ENCODE results near the gene BAIAP3. TPM values are rescaled to one million over a fixed set of nuclear protein-coding genes. Genes with fewer than 3 reads are reported as not detected.
A peak's percentile ranks its signal among the peaks of the same experiment; 100 is the strongest.
"Not testable (repeated sequence)": the region's sequence is repeated elsewhere in the genome, so short reads cannot be mapped to it uniquely, and the experiment has no call there.

BAIAP3 gene
- polyA plus RNA-seq, 1 donor = 8.1 TPM

DNA sequence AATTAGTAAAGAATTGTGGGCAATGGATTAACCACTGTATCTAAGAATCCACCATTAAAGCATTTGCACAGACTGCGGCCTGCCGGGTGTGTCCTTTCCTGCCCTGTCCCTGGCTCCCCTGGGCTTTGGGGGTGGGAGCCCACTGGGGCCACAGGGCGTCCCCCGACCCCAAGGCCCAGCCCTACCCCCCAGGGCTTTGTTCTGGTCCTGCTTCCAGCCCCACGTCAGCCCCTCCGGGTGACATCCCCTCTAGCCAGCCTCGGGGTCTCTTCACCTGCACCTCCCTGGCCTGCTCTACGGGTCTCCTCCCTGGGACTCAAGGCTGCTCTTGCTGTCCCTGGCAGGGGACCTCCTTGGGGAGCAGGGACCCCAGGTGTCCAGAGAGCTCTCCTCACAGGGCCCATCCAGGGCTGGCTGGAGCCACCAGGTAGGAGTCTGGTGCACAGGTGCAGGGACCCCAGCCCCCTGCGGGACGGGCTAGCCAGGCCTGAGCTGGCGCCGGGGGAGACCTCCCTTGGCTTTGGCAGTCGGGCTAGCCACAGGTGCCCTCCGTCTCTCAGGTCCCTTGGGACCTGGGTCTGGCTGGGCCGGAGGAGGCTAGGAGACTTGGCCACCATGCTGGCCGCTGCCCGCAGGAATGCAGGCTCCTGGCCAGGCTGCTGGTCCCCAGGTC lies 6.4 kb upstream of the BAIAP3 start:
- Histone ChIP-seq H3K36me3 (ENCODE audit: control insufficient read depth, insufficient read depth, low read length) (peaks cover 32% of the 10 kb centered on the region), H3K27ac (ENCODE audit: low read length) (no peak overlapping the region)

DNA sequence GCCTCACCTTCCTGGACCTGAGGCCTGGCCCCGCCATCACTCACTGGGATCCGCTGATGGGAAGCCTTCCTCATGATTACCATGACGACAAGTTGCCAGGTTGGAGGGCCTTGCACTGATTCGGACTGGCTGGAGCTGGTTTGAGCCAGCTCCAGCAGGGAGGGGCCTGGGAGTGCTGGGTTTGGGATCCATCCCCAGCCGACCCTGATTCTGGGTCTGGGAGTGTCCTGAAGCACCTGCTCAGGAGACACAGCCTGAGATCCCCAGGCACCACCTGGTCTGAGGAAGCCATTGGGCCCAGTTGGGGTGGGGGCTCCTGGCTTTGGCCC lies 5.9 kb upstream of the BAIAP3 start:
- Histone ChIP-seq H3K27ac (ENCODE audit: low read length) (no peak overlapping the region), H3K4me1 (ENCODE audit: control insufficient read depth, insufficient read depth, low read length) (peaks cover 17% of the 10 kb centered on the region), H3K27me3 (ENCODE audit: control insufficient read depth, insufficient read depth, low read length) (peaks cover 25% of the 10 kb centered on the region), H3K4me3 (ENCODE audit: low read length) (no peak overlapping the region), H3K9me3 (ENCODE audit: control insufficient read depth, low read depth, low read length) (peaks cover 12% of the 10 kb centered on the region), H3K36me3 (ENCODE audit: control insufficient read depth, insufficient read depth, low read length) (peaks cover 30% of the 10 kb centered on the region)
- no CpG with 5 or more reads among the region's 5 CpGs for WGBS (ENCODE audit: insufficient coverage, low lambda C conversion rate)
- no peak for DNase-seq

More for the DNA sequence above, 6.4 kb upstream of the BAIAP3 start:
- Histone ChIP-seq H3K9me3 (ENCODE audit: control insufficient read depth, low read depth, low read length) (peaks cover 8% of the 10 kb centered on the region), H3K4me3 (ENCODE audit: low read length) (no peak overlapping the region), H3K27me3 (ENCODE audit: control insufficient read depth, insufficient read depth, low read length) (peaks cover 20% of the 10 kb centered on the region), H3K4me1 (ENCODE audit: control insufficient read depth, insufficient read depth, low read length) (peaks cover 12% of the 10 kb centered on the region)
- WGBS (ENCODE audit: insufficient coverage, low lambda C conversion rate) = no CpG with 5 or more reads among the region's 17 CpGs
- no peak for DNase-seq

- DNase-seq = not testable (repeated sequence)
These were observed 5.3 kb upstream of the BAIAP3 start for GRCh38 chr16:1328136-1328535.

GRCh38 chr16:1328961-1329360 lies 4.5 kb upstream of the BAIAP3 start:
- H3K9me3 ChIP-seq (ENCODE audit: control insufficient read depth, low read depth, low read length) = peaks cover 20% of the 10 kb centered on the region
- not testable (repeated sequence) for DNase-seq; H3K27ac ChIP-seq (ENCODE audit: low read length); H3K4me3 ChIP-seq (ENCODE audit: low read length)
- H3K4me1 ChIP-seq (ENCODE audit: control insufficient read depth, insufficient read depth, low read length) = peaks cover 22% of the 10 kb centered on the region
- peaks cover 19% of the 10 kb centered on the region for H3K36me3 ChIP-seq (ENCODE audit: control insufficient read depth, insufficient read depth, low read length)
- H3K27me3 ChIP-seq (ENCODE audit: control insufficient read depth, insufficient read depth, low read length) = peaks cover 36% of the 10 kb centered on the region
- no CpG with 5 or more reads among the region's 10 CpGs for WGBS (ENCODE audit: insufficient coverage, low lambda C conversion rate)

More at GRCh38 chr16:1328136-1328535, 5.3 kb upstream of the BAIAP3 start:
- H3K4me3 ChIP-seq (ENCODE audit: low read length); H3K27ac ChIP-seq (ENCODE audit: low read length): not testable (repeated sequence)
- Histone ChIP-seq H3K27me3 (ENCODE audit: control insufficient read depth, insufficient read depth, low read length) (peaks cover 30% of the 10 kb centered on the region), H3K36me3 (ENCODE audit: control insufficient read depth, insufficient read depth, low read length) (peaks cover 28% of the 10 kb centered on the region), H3K9me3 (ENCODE audit: control insufficient read depth, low read depth, low read length) (peaks cover 16% of the 10 kb centered on the region), H3K4me1 (ENCODE audit: control insufficient read depth, insufficient read depth, low read length) (peaks cover 22% of the 10 kb centered on the region)
- WGBS (ENCODE audit: insufficient coverage, low lambda C conversion rate) = 73% methylated on average over 2 of the region's 20 CpGs

DNA sequence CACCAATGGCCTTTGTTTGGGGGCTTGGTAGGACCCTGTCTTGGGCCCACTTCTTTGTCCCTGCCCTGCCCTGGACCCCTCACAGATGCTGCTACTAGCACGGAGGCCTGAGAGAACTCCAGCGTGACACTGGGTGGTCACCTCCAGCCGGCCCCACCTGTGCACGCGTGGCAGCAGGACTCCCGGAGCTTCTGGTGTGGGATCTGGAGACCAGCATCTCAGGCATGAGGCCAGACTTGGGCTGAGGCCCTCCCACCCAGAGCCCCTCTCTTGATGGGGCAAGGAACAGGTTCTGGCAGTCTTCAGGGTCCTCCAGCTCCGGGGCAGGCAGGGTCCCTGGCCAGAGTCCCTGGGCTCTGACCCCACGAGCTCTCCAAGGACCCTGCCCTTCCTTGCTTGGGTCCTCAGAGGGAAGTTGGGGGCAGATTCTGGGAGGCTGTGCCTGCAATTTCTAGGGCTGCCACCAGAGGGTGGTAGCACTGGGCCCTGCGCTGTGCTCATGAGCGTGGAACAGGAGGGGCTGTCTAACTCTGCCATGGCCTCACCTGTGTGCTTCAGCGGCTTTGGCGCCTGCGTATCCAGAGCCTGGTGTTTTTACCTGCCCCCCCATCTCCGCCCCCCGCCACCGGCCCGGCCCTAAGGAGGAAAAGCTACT lies 3.1 kb upstream of the BAIAP3 start:
- Histone ChIP-seq H3K4me3 (ENCODE audit: low read length) (no peak overlapping the region), H3K27me3 (ENCODE audit: control insufficient read depth, insufficient read depth, low read length) (peaks cover 50% of the 10 kb centered on the region), H3K4me1 (ENCODE audit: control insufficient read depth, insufficient read depth, low read length) (peaks cover 26% of the 10 kb centered on the region), H3K9me3 (ENCODE audit: control insufficient read depth, low read depth, low read length) (peaks cover 28% of the 10 kb centered on the region), H3K36me3 (ENCODE audit: control insufficient read depth, insufficient read depth, low read length) (peaks cover 6% of the 10 kb centered on the region), H3K27ac (ENCODE audit: low read length) (no peak overlapping the region)
- WGBS (ENCODE audit: insufficient coverage, low lambda C conversion rate) = no CpG with 5 or more reads among the region's 17 CpGs
- no peak for DNase-seq

GRCh38 chr16:1330931-1331711 lies 2.3 kb upstream of the BAIAP3 start:
- Histone ChIP-seq H3K9me3 (ENCODE audit: control insufficient read depth, low read depth, low read length) (peaks cover 28% of the 10 kb centered on the region), H3K27ac (ENCODE audit: low read length) (no peak overlapping the region), H3K4me3 (ENCODE audit: low read length) (peak overlapping the region; percentile 5), H3K4me1 (ENCODE audit: control insufficient read depth, insufficient read depth, low read length) (peaks cover 26% of the 10 kb centered on the region), H3K36me3 (ENCODE audit: control insufficient read depth, insufficient read depth, low read length) (no peaks in the 10 kb centered on the region), H3K27me3 (ENCODE audit: control insufficient read depth, insufficient read depth, low read length) (peaks cover 58% of the 10 kb centered on the region)
- WGBS (ENCODE audit: insufficient coverage, low lambda C conversion rate) = no CpG with 5 or more reads among the region's 22 CpGs
- no peak for DNase-seq

DNA sequence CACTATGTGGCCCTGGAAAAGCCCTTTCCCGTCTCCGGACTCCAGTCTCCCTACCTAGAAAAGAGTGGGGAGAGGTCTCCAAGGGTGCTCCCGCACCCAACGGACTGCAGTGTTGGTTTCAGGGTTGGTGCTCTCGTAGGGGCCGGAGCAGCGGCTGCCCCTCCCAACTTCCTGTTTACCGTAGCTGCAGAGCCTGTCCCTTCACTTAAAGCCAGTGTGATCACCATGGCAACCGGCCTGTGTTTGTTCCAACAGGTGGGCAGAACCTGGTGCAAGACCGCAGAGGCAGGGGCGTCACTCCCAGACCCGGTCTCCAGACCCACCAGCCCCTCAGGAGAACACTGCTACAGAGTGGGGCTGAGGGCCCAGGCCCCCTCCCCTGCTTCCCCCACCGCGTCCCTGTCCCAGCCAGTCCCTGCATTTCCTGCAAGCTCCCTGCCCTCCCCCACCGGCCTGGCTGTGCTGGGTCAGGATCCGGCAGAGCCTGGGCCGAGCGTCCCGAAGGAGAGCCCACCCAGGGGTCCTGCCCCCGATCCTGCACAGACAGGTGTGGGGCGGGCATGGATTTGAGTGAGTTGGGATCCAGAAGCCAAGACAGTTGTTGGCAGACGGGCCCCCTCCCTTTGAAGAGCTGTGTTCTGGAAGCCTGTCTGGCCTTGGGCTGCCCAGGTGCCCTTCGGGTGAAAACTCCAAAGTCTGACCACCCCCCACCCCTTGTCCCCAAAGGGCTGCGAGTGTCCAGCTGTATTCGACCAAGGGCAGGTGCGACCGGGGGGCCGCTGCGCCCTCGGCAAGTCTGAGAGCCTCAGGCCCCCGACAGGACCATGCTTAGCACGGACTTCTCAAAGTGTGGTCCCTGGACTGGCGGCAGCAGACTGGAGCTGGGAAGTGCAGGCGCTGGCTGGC lies 1.5 kb upstream of the BAIAP3 start:
- H3K9me3 ChIP-seq (ENCODE audit: control insufficient read depth, low read depth, low read length) = peaks cover 28% of the 10 kb centered on the region
- H3K27me3 ChIP-seq (ENCODE audit: control insufficient read depth, insufficient read depth, low read length) = peaks cover 65% of the 10 kb centered on the region
- WGBS (ENCODE audit: insufficient coverage, low lambda C conversion rate) = no CpG with 5 or more reads among the region's 34 CpGs
- peaks cover 26% of the 10 kb centered on the region for H3K4me1 ChIP-seq (ENCODE audit: control insufficient read depth, insufficient read depth, low read length)
- peak; percentile 68 to 81 for DNase-seq
- no peak overlapping the region for H3K27ac ChIP-seq (ENCODE audit: low read length)
- H3K36me3 ChIP-seq (ENCODE audit: control insufficient read depth, insufficient read depth, low read length) = no peaks in the 10 kb centered on the region
- H3K4me3 ChIP-seq (ENCODE audit: low read length) = peak overlapping the region; percentile 15

- no peak overlapping the region for H3K27ac ChIP-seq (ENCODE audit: low read length)
- no peak overlapping the region for H3K4me3 ChIP-seq (ENCODE audit: low read length)
- H3K9me3 ChIP-seq (ENCODE audit: control insufficient read depth, low read depth, low read length) = peaks cover 28% of the 10 kb centered on the region
- WGBS (ENCODE audit: insufficient coverage, low lambda C conversion rate) = no CpG with 5 or more reads among the region's 26 CpGs
- H3K36me3 ChIP-seq (ENCODE audit: control insufficient read depth, insufficient read depth, low read length) = no peaks in the 10 kb centered on the region
- DNase-seq = no peak
- H3K27me3 ChIP-seq (ENCODE audit: control insufficient read depth, insufficient read depth, low read length) = peaks cover 69% of the 10 kb centered on the region
- H3K4me1 ChIP-seq (ENCODE audit: control insufficient read depth, insufficient read depth, low read length) = peaks cover 26% of the 10 kb centered on the region
These were observed 762 bp upstream of the BAIAP3 start for GRCh38 chr16:1332618-1333148.

DNA sequence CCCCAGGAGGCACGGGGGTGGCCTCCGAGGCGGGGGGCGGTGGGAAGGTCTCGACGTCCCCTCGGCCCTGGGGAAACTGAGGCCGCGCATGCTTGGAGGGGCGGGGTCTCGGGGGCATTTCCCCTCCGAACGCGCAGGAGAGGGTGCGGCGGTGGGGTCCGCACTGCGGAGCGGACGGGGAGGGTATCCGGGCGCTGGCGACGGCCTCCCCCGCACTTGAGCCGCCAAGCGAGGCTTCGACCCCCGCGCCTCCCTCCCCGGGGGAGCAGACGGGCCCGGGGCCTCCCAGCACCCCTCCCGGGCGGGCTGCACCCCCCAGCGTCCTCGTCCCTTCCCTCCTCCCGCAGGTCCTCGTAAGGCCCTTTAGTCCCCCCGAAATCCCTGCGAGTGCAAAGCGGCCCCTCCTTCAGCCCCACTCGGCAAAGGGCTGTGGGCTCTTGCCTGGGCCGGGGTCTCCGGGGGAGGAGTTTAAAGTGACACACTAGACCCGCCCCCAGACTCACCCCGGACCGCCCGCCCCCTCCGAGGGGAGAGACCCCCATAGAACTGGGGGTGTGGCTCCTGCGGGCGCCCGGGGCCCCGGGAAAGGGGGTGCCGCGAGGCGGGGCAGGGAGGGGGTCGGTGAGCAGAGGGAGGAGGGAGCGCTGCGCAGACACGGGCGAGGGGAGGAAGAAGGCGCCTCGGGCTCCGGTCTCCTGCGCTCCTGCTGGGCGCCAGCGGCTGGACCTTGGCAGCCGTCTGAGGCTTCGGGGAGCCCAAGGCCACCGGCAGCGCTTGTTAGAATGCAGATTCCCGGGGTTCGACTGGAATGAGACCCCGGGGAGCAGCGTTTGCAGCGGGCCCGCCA lies 632 bp downstream of the BAIAP3 start:
- no peak for DNase-seq
- no peak overlapping the region for H3K4me3 ChIP-seq (ENCODE audit: low read length)
- H3K36me3 ChIP-seq (ENCODE audit: control insufficient read depth, insufficient read depth, low read length) = no peaks in the 10 kb centered on the region
- peaks cover 26% of the 10 kb centered on the region for H3K4me1 ChIP-seq (ENCODE audit: control insufficient read depth, insufficient read depth, low read length)
- H3K9me3 ChIP-seq (ENCODE audit: control insufficient read depth, low read depth, low read length) = peaks cover 28% of the 10 kb centered on the region
- peaks cover 69% of the 10 kb centered on the region for H3K27me3 ChIP-seq (ENCODE audit: control insufficient read depth, insufficient read depth, low read length)
- H3K27ac ChIP-seq (ENCODE audit: low read length) = no peak overlapping the region
- WGBS (ENCODE audit: insufficient coverage, low lambda C conversion rate) = no CpG with 5 or more reads among the region's 78 CpGs
